GM23338 (cell line): ENCODE data around the gene IGF2BP2.

ENCODE experiments used
- CREB1 ChIP-seq: fragments of 250-450 bp; sonication (Bioruptor Pico); IDR thresholded peaks from 2 replicates; pipeline ENCODE4 v1.5.0; 2020; ENCODE audit warnings: low read depth, mild to moderate bottlenecking, moderate library complexity
- EZH2 ChIP-seq: fragments of 200-600 bp; sonication (generic); IDR thresholded peaks from one replicate; pipeline ENCODE4 v1.8.0; 2017; ENCODE audit warnings: antibody characterized with exemption, mild to moderate bottlenecking, low read depth; ENCODE audit not compliant: unreplicated experiment
- EZH2phosphoT487 ChIP-seq: fragments of 200-600 bp; sonication (generic); IDR thresholded peaks from one replicate; pipeline ENCODE4 v1.8.1; 2018; ENCODE audit warnings: antibody characterized with exemption; ENCODE audit not compliant: unreplicated experiment
- JUNB ChIP-seq: IDR thresholded peaks from one replicate; pipeline ENCODE4 v1.6.1; 2016; ENCODE audit warnings: antibody characterized with exemption; ENCODE audit not compliant: unreplicated experiment
- NANOG ChIP-seq: IDR thresholded peaks from 2 replicates; pipeline ENCODE4 v1.6.1; 2016; ENCODE audit warnings: antibody characterized with exemption, borderline replicate concordance
- POLR2AphosphoS5 ChIP-seq: IDR thresholded peaks from 2 replicates; pipeline ENCODE4 v1.6.1; 2016; ENCODE audit warnings: antibody characterized with exemption, low read depth
- REST ChIP-seq: IDR thresholded peaks from one replicate; pipeline ENCODE4 v1.6.1; 2018; ENCODE audit warnings: antibody characterized with exemption; ENCODE audit not compliant: unreplicated experiment
- STAT1 ChIP-seq: IDR thresholded peaks from one replicate; pipeline ENCODE4 v1.6.1; 2016; ENCODE audit warnings: antibody characterized with exemption; ENCODE audit not compliant: unreplicated experiment
- ZNF114 ChIP-seq: fragments of 250-450 bp; sonication (Bioruptor Pico); IDR thresholded peaks from 2 replicates; pipeline ENCODE4 v1.5.0; 2020; ENCODE audit warnings: mild to moderate bottlenecking, moderate library complexity
- ZNF331 ChIP-seq: fragments of 250-450 bp; sonication (Bioruptor Pico); IDR thresholded peaks from 2 replicates; pipeline ENCODE4 v1.5.0; 2020; ENCODE audit warnings: low read depth, mild to moderate bottlenecking, moderate library complexity
- TF ChIP-seq, protein P1 (sequence below), 2 experiments: fragments of 200-600 bp in 1 of 2; sonication (generic) in 1 of 2; conservative IDR thresholded peaks; 2 replicates each; pipeline versions ENCODE4 v1.5.1 to v1.6.1; 2016 to 2017; ENCODE audit warnings: antibody characterized with exemption in 2 of 2, low read depth in 2 of 2, mild to moderate bottlenecking in 2 of 2, moderate library complexity in 1 of 2
- TF ChIP-seq, protein P2 (sequence below): fragments of 250-450 bp; sonication (Bioruptor Pico); IDR thresholded peaks from 2 replicates; pipeline ENCODE4 v1.5.0; 2020; ENCODE audit warnings: mild to moderate bottlenecking, moderate library complexity
- TF ChIP-seq, protein P3 (sequence below): IDR thresholded peaks from 2 replicates; pipeline ENCODE4 v1.6.1; 2016; ENCODE audit warnings: antibody characterized with exemption

GRCh38 chr3:185663929-185664328 is 160.9 kb downstream of the IGF2BP2 start:
- TF ChIP-seq, protein P1, sequence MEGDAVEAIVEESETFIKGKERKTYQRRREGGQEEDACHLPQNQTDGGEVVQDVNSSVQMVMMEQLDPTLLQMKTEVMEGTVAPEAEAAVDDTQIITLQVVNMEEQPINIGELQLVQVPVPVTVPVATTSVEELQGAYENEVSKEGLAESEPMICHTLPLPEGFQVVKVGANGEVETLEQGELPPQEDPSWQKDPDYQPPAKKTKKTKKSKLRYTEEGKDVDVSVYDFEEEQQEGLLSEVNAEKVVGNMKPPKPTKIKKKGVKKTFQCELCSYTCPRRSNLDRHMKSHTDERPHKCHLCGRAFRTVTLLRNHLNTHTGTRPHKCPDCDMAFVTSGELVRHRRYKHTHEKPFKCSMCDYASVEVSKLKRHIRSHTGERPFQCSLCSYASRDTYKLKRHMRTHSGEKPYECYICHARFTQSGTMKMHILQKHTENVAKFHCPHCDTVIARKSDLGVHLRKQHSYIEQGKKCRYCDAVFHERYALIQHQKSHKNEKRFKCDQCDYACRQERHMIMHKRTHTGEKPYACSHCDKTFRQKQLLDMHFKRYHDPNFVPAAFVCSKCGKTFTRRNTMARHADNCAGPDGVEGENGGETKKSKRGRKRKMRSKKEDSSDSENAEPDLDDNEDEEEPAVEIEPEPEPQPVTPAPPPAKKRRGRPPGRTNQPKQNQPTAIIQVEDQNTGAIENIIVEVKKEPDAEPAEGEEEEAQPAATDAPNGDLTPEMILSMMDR (conservative IDR thresholded peaks at IDR 0.05; ENCODE audit: low read depth in 2 of 2), result no peak
- TF ChIP-seq EZH2 (no peak), EZH2phosphoT487 (no peak), JUNB (no peak), CREB1 (CRISPR knock-in tag) (no peak), REST (no peak), POLR2AphosphoS5 (no peak), ZNF331 (CRISPR knock-in tag) (no peak), ZNF114 (CRISPR knock-in tag) (no peak), STAT1 (no peak), NANOG (no peak)
- TF ChIP-seq, protein P2, sequence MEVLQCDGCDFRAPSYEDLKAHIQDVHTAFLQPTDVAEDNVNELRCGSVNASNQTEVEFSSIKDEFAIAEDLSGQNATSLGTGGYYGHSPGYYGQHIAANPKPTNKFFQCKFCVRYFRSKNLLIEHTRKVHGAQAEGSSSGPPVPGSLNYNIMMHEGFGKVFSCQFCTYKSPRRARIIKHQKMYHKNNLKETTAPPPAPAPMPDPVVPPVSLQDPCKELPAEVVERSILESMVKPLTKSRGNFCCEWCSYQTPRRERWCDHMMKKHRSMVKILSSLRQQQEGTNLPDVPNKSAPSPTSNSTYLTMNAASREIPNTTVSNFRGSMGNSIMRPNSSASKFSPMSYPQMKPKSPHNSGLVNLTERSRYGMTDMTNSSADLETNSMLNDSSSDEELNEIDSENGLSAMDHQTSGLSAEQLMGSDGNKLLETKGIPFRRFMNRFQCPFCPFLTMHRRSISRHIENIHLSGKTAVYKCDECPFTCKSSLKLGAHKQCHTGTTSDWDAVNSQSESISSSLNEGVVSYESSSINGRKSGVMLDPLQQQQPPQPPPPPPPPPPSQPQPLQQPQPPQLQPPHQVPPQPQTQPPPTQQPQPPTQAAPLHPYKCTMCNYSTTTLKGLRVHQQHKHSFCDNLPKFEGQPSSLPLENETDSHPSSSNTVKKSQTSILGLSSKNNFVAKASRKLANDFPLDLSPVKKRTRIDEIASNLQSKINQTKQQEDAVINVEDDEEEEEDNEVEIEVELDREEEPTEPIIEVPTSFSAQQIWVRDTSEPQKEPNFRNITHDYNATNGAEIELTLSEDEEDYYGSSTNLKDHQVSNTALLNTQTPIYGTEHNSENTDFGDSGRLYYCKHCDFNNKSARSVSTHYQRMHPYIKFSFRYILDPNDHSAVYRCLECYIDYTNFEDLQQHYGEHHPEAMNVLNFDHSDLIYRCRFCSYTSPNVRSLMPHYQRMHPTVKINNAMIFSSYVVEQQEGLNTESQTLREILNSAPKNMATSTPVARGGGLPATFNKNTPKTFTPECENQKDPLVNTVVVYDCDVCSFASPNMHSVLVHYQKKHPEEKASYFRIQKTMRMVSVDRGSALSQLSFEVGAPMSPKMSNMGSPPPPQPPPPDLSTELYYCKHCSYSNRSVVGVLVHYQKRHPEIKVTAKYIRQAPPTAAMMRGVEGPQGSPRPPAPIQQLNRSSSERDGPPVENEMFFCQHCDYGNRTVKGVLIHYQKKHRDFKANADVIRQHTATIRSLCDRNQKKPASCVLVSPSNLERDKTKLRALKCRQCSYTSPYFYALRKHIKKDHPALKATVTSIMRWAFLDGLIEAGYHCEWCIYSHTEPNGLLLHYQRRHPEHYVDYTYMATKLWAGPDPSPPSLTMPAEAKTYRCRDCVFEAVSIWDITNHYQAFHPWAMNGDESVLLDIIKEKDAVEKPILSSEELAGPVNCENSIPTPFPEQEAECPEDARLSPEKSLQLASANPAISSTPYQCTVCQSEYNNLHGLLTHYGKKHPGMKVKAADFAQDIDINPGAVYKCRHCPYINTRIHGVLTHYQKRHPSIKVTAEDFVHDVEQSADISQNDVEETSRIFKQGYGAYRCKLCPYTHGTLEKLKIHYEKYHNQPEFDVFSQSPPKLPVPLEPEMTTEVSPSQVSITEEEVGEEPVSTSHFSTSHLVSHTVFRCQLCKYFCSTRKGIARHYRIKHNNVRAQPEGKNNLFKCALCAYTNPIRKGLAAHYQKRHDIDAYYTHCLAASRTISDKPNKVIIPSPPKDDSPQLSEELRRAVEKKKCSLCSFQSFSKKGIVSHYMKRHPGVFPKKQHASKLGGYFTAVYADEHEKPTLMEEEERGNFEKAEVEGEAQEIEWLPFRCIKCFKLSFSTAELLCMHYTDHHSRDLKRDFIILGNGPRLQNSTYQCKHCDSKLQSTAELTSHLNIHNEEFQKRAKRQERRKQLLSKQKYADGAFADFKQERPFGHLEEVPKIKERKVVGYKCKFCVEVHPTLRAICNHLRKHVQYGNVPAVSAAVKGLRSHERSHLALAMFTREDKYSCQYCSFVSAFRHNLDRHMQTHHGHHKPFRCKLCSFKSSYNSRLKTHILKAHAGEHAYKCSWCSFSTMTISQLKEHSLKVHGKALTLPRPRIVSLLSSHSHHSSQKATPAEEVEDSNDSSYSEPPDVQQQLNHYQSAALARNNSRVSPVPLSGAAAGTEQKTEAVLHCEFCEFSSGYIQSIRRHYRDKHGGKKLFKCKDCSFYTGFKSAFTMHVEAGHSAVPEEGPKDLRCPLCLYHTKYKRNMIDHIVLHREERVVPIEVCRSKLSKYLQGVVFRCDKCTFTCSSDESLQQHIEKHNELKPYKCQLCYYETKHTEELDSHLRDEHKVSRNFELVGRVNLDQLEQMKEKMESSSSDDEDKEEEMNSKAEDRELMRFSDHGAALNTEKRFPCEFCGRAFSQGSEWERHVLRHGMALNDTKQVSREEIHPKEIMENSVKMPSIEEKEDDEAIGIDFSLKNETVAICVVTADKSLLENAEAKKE, result no peak
- TF ChIP-seq, protein P3, sequence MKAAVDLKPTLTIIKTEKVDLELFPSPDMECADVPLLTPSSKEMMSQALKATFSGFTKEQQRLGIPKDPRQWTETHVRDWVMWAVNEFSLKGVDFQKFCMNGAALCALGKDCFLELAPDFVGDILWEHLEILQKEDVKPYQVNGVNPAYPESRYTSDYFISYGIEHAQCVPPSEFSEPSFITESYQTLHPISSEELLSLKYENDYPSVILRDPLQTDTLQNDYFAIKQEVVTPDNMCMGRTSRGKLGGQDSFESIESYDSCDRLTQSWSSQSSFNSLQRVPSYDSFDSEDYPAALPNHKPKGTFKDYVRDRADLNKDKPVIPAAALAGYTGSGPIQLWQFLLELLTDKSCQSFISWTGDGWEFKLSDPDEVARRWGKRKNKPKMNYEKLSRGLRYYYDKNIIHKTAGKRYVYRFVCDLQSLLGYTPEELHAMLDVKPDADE, result no peak
